Caco-2 (cell line): Measurements from ENCODE around the gene ANGPTL4. TPM values are rescaled to one million over a fixed set of nuclear protein-coding genes. Genes with fewer than 3 reads are reported as not detected.
"Not testable (repeated sequence)": the region's sequence is repeated elsewhere in the genome, so short reads cannot be mapped to it uniquely, and the experiment has no call there.

Experiments used
- BruUV-seq: library from RNA; stranded (reverse); fragments of 400-500 nt; replicated peaks from 2 replicates; lab custom pipeline; 2021; lab: Mats Ljungman, UMichigan
- CTCF ChIA-PET: fragments of 300-600 bp; sonication (Branson Sonifier 250); formaldehyde crosslinking; loops from one replicate; lab custom pipeline; 2022; ENCODE audit warnings: antibody characterized with exemption; lab: Charles Lee
- POLR2A ChIA-PET: fragments of 300-600 bp; sonication (Branson Sonifier 250); formaldehyde crosslinking; loops from one replicate; lab custom pipeline; 2022; ENCODE audit warnings: antibody characterized with exemption; lab: Charles Lee
- DNase-seq, 2 experiments: peaks; one replicate each; pipeline versions ENCODE4 v3.0.0 to v3.0.0-alpha.2; 2020 to 2022
- H3K27me3 ChIP-seq: replicated peaks from 2 replicates; pipeline ENCODE4 v1.6.0; 2011; ENCODE audit warnings: low read length; ENCODE audit not compliant: control insufficient read depth, insufficient read depth
- H3K36me3 ChIP-seq: 2 replicates; pipeline ENCODE4 v1.5.1; 2011; ENCODE audit warnings: low read length; ENCODE audit not compliant: control insufficient read depth, insufficient read depth
- H3K4me1 ChIP-seq: fragments of 250-450 bp; sonication (Bioruptor Pico); 2 replicates; pipeline ENCODE4 v1.5.1; 2020; ENCODE audit warnings: mild to moderate bottlenecking
- H3K4me3 ChIP-seq: 2 replicates; pipeline ENCODE4 v1.5.1; 2011; ENCODE audit warnings: low read depth, mild to moderate bottlenecking, control low read depth, low read length
- H3K9me3 ChIP-seq: fragments of 250-450 bp; sonication (Bioruptor Pico); 2 replicates; pipeline ENCODE4 v1.5.1; 2020; ENCODE audit warnings: mild to moderate bottlenecking, moderate library complexity
- H3K27ac Mint-ChIP-seq: one replicate; pipeline ENCODE4 v1.8.0; 2022; ENCODE audit warnings: mixed read lengths; ENCODE audit not compliant: unreplicated experiment
- H3K27me3 Mint-ChIP-seq: one replicate; pipeline ENCODE4 v1.8.0; 2022; ENCODE audit warnings: mixed read lengths; ENCODE audit not compliant: insufficient read depth, unreplicated experiment
- H3K36me3 Mint-ChIP-seq: one replicate; pipeline ENCODE4 v1.8.0; 2022; ENCODE audit warnings: mild to moderate bottlenecking, mixed read lengths; ENCODE audit not compliant: insufficient read depth, unreplicated experiment
- H3K4me1 Mint-ChIP-seq: one replicate; pipeline ENCODE4 v1.8.0; 2022; ENCODE audit warnings: low read depth, mixed read lengths; ENCODE audit not compliant: unreplicated experiment
- H3K4me3 Mint-ChIP-seq: one replicate; pipeline ENCODE4 v1.8.0; 2022; ENCODE audit warnings: mild to moderate bottlenecking, moderate library complexity, mixed read lengths; ENCODE audit not compliant: unreplicated experiment
- H3K9me3 Mint-ChIP-seq: one replicate; pipeline ENCODE4 v1.8.0; 2022; ENCODE audit warnings: mixed read lengths; ENCODE audit not compliant: unreplicated experiment
- intact Hi-C: fragments of 100-400 bp; cut with micrococcal nuclease; formaldehyde crosslinking; loops from one replicate; pipeline ENCODE4 v1.10.0; 2022; ENCODE audit not compliant: unreplicated experiment
- total RNA-seq: library from RNA; stranded (reverse); gene quantifications from 2 replicates; pipeline ENCODE4 v1.2.3, GENCODE V29; 2022
- TF ChIP-seq, protein P1 (sequence below), 2 experiments: fragments of 200-600 bp in 1 of 2; IDR thresholded peaks; 1 replicate in 1 of 2; 2 replicates in 1 of 2; pipeline versions ENCODE4 v1.5.1 to v1.8.0; 2011 to 2022; ENCODE audit warnings: antibody characterized with exemption in 1 of 2, control low read depth in 1 of 2, inconsistent platforms in 1 of 2, low read depth in 1 of 2, low read length in 1 of 2, mild to moderate bottlenecking in 1 of 2, moderate library complexity in 1 of 2; ENCODE audit not compliant: insufficient read depth in 1 of 2, severe bottlenecking in 1 of 2, unreplicated experiment in 1 of 2

ANGPTL4 gene
- total RNA-seq, 1 experiment from 2014 or later, result 1.2 TPM

DNA sequence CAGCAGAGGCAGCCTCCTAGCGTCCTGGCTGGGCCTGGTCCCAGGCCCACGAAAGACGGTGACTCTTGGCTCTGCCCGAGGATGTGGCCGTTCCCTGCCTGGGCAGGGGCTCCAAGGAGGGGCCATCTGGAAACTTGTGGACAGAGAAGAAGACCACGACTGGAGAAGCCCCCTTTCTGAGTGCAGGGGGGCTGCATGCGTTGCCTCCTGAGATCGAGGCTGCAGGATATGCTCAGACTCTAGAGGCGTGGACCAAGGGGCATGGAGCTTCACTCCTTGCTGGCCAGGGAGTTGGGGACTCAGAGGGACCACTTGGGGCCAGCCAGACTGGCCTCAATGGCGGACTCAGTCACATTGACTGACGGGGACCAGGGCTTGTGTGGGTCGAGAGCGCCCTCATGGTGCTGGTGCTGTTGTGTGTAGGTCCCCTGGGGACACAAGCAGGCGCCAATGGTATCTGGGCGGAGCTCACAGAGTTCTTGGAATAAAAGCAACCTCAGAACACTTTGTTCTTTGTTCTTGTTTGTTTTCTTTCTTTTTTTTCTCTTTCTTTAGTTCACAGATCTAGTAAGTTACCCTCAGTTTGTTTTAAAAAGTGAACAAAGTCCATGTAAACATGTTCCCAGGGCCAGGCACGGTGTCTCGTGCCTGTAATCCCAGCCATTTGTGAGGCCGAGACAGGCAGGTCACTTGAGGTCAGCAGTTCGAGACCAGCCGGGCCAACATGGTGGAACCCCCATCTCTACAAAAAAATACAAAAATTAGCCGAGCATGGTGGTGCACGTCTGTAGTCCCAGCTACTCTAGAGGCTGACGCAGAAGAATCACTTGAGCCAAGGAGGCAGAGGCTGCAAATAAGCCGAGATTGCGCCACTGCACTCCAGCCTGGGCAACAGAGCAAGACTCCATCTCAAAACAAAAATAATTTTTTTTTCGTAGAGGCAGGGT, 10.2 kb downstream of the ANGPTL4 start:
- H3K27ac Mint-ChIP-seq, result peak overlapping the region; percentile 64
- TF ChIP-seq, protein P1, sequence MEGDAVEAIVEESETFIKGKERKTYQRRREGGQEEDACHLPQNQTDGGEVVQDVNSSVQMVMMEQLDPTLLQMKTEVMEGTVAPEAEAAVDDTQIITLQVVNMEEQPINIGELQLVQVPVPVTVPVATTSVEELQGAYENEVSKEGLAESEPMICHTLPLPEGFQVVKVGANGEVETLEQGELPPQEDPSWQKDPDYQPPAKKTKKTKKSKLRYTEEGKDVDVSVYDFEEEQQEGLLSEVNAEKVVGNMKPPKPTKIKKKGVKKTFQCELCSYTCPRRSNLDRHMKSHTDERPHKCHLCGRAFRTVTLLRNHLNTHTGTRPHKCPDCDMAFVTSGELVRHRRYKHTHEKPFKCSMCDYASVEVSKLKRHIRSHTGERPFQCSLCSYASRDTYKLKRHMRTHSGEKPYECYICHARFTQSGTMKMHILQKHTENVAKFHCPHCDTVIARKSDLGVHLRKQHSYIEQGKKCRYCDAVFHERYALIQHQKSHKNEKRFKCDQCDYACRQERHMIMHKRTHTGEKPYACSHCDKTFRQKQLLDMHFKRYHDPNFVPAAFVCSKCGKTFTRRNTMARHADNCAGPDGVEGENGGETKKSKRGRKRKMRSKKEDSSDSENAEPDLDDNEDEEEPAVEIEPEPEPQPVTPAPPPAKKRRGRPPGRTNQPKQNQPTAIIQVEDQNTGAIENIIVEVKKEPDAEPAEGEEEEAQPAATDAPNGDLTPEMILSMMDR (IDR thresholded peaks at IDR 0.05; ENCODE audit: insufficient read depth in 1 of 2, low read depth in 1 of 2, low read length in 1 of 2, severe bottlenecking in 1 of 2, unreplicated experiment in 1 of 2), result no peak
- Histone ChIP-seq H3K4me1 (peaks cover 9% of the 10 kb centered on the region), H3K4me3 (no peak overlapping the region), H3K9me3 (no peaks in the 10 kb centered on the region), H3K27me3 (no peaks in the 10 kb centered on the region), H3K36me3 (no peaks in the 10 kb centered on the region)
- ChIA-PET POLR2A (no interaction called here), CTCF (interaction anchor here (0.5 kb wide), 1 partner anchor 16 kb away, joined by 3 read pairs; the partner anchor contains the start of gene RAB11B)
- BruUV-seq, result no TSS peak
- intact Hi-C loops, result no loop called here
- no peak overlapping the region for H3K4me3 Mint-ChIP-seq
- peak; percentile 55 to 63 for DNase-seq
- peaks cover 14% of the 10 kb centered on the region for H3K36me3 Mint-ChIP-seq
- H3K9me3 Mint-ChIP-seq, result no peaks in the 10 kb centered on the region
- no peaks in the 10 kb centered on the region for H3K4me1 Mint-ChIP-seq
- H3K27me3 Mint-ChIP-seq, result no peaks in the 10 kb centered on the region

DNA sequence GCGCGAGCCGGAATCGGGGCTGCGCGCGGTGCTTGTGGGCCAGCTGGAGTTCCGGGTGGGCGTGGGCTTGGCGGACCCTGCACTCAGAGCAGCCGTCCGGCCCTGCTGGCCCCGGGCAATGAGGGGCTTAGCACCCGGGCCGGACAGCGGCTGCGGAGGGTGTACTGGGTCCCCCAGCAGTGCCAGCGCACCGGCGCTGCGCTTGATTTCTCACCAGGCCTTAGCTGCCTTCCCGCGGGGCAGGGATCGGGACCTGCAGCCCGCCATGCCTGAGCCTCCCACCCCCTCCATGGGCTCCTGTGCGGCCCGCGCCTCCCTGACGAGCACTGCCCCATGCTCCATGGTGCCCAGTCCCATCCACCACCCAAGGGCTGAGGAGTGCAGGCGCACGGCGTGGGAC, 11.8 kb downstream of the ANGPTL4 start:
- H3K4me1 ChIP-seq, BruUV-seq, H3K27me3 ChIP-seq, H3K27me3 Mint-ChIP-seq, H3K4me3 Mint-ChIP-seq, DNase-seq, H3K36me3 ChIP-seq, H3K4me3 ChIP-seq, H3K27ac Mint-ChIP-seq, H3K4me1 Mint-ChIP-seq, H3K9me3 ChIP-seq, H3K9me3 Mint-ChIP-seq, intact Hi-C loops: not testable (repeated sequence)
- CTCF ChIA-PET, result interaction anchor here (1.2 kb wide), 1 partner anchor 28 kb away, joined by 5 read pairs; no protein-coding TSS in a partner anchor
- H3K36me3 Mint-ChIP-seq, result peaks cover 19% of the 10 kb centered on the region
- POLR2A ChIA-PET, result interaction anchor here (0.6 to 0.7 kb wide), 2 partner anchors 13 kb away, joined by 3 to 6 read pairs; no protein-coding TSS in a partner anchor

DNA sequence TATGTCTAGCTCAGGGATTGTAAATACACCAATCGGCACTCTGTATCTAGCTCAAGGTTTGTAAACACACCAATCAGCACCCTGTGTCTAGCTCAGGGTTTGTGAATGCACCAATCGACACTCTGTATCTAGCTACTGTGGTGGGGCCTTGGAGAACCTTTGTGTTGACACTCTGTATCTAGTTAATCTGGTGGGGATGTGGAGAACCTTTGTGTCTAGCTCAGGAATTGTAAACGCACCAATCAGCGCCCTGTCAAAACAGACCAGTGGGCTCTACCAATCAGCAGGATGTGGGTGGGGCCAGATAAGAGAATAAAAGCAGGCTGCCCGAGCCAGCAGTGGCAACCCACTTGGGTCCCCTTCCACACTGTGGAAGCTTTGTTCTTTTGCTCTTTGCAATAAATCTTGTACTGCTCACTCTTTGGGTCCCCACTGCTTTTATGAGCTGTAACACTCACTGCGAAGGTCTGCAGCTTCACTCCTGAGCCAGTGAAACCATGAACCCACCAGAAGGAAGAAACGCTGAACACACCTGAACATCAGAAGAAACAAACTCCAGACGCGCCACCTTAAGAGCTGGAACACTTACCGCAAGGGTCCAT, 12.5 kb downstream of the ANGPTL4 start:
- BruUV-seq, H3K27me3 Mint-ChIP-seq, DNase-seq, H3K4me1 ChIP-seq, H3K9me3 ChIP-seq, intact Hi-C loops, H3K4me3 ChIP-seq, H3K4me1 Mint-ChIP-seq, H3K27me3 ChIP-seq, H3K4me3 Mint-ChIP-seq, H3K36me3 ChIP-seq, H3K27ac Mint-ChIP-seq, H3K9me3 Mint-ChIP-seq: not testable (repeated sequence)
- CTCF ChIA-PET, result interaction anchor here (1.2 kb wide), 1 partner anchor 29 kb away, joined by 5 read pairs; no protein-coding TSS in a partner anchor
- H3K36me3 Mint-ChIP-seq, result peaks cover 19% of the 10 kb centered on the region
- POLR2A ChIA-PET, result interaction anchor here (0.6 to 0.7 kb wide), 2 partner anchors 12 to 13 kb away, joined by 3 to 6 read pairs; no protein-coding TSS in a partner anchor
